Panc1 (cell line): ENCODE data around the gene LAIR1.

Experiments
- POLR2AphosphoS5 ChIP-seq: IDR thresholded peaks from 2 replicates; pipeline ENCODE4 v1.6.1; 2012; ENCODE audit warnings: mild to moderate bottlenecking, low read depth, low read length, moderate library complexity
- SIN3A ChIP-seq: IDR thresholded peaks from 2 replicates; pipeline ENCODE4 v1.6.1; 2012; ENCODE audit warnings: low read depth, mild to moderate bottlenecking, low read length, moderate library complexity, borderline replicate concordance; ENCODE audit not compliant: insufficient read depth

GRCh38 chr19:54324071-54324470 is 40.7 kb downstream of the LAIR1 start:
- TF ChIP-seq SIN3A (no peak), POLR2AphosphoS5 (no peak)
